Measurements from ENCODE around the gene PARP6. TPM values are rescaled to one million over a fixed set of nuclear protein-coding genes. Genes with fewer than 3 reads are reported as not detected.

Gene PARP6
- total and polyA plus RNA-seq, 9 of the 15 experiments (the other 6 are each of a cell fraction or from before 2014, with no cell fraction given) = 14.8 to 83.2 (median 28.3) TPM

- DNase-seq (ENCODE audit: extremely low read depth in 1 of 4, low spot score in 3 of 4) = no peak
- Histone ChIP-seq H3K9ac (ENCODE audit: insufficient read depth in 1 of 2, low read depth in 2 of 2, low read length in 2 of 2) (no peak overlapping the region), H3K4me1 (replicated peaks in 1 of 2; ENCODE audit: control insufficient read depth in 2 of 2, insufficient read depth in 2 of 2, low read length in 2 of 2) (no peaks in the 10 kb centered on the region), H4K20me1 (replicated peaks; ENCODE audit: control insufficient read depth, insufficient read depth, low read length) (no peaks in the 10 kb centered on the region; the same call in 1 of the 2 replicates), H3K36me3 (ENCODE audit: control insufficient read depth, insufficient read depth, low read length) (no peaks in the 10 kb centered on the region), H3K4me2 (ENCODE audit: insufficient read depth, low read length) (no peak overlapping the region), H3K4me3 (no peak overlapping the region), H3K27me3 (ENCODE audit: control insufficient read depth in 2 of 2, insufficient read depth in 2 of 2, low read length in 2 of 2) (peaks cover 19 to 34% of the 10 kb centered on the region in 2 experiments), H3K27ac (ENCODE audit: extremely low read depth, low read depth, low read length) (no peak overlapping the region), H3K9me1 (ENCODE audit: control insufficient read depth, insufficient read depth, low read length) (no peaks in the 10 kb centered on the region), H2AFZ (ENCODE audit: low read depth, low read length) (no peak overlapping the region), H3K9me3 (replicated peaks; ENCODE audit: control insufficient read depth, insufficient read depth, low read depth, low read length) (no peaks in the 10 kb centered on the region), H3K79me2 (ENCODE audit: control insufficient read depth, insufficient read depth, low read length) (no peaks in the 10 kb centered on the region)
- TF ChIP-seq ZNF76 (CRISPR knock-in tag; IDR thresholded peaks at IDR 0.05; ENCODE audit: borderline replicate concordance) (no peak), ZKSCAN3 (CRISPR knock-in tag; IDR thresholded peaks at IDR 0.05) (no peak), HBP1 (CRISPR knock-in tag; IDR thresholded peaks at IDR 0.05) (no peak), ZNF551 (CRISPR knock-in tag; IDR thresholded peaks at IDR 0.05) (no peak), ZFP36 (IDR thresholded peaks at IDR 0.05; ENCODE audit: low read depth, low read length, partially characterized antibody) (no peak), POLR2H (tag; IDR thresholded peaks at IDR 0.05; ENCODE audit: low read depth) (no peak), ELF4 (CRISPR knock-in tag; IDR thresholded peaks at IDR 0.05) (no peak), ZFP30 (CRISPR knock-in tag; IDR thresholded peaks at IDR 0.05; ENCODE audit: borderline replicate concordance) (no peak), USF2 (CRISPR knock-in tag; IDR thresholded peaks at IDR 0.05) (no peak), BRF1 (IDR thresholded peaks at IDR 0.05; ENCODE audit: borderline replicate concordance, extremely low read depth, insufficient read length) (no peak), SREBF2 (CRISPR knock-in tag; IDR thresholded peaks at IDR 0.05) (no peak), ZBTB7A (IDR thresholded peaks at IDR 0.05; ENCODE audit: borderline replicate concordance, control insufficient read depth, low read depth, low read length) (no peak), ZBTB2 (IDR thresholded peaks at IDR 0.05) (no peak), KHSRP (IDR thresholded peaks at IDR 0.05) (no peak), CTBP1 (IDR thresholded peaks at IDR 0.05; ENCODE audit: borderline replicate concordance) (no peak), TAF15 (IDR thresholded peaks at IDR 0.05; ENCODE audit: low read depth, low read length) (no peak), RHOXF2B (CRISPR knock-in tag; conservative IDR thresholded peaks at IDR 0.05) (no peak)
- in situ Hi-C loops (cut with MboI) = loop anchor here (25.0 kb wide), 3 partner anchors 780 to 1780 kb away; partner anchors contain the start of gene GOLGA6A
- no TSS peak for BruUV-seq (replicated peaks)
- CTCF ChIA-PET (ENCODE audit: low intra/inter-chr PET ratio) = no interaction called here
- no peak for ATAC-seq
- POLR2A ChIA-PET = interaction anchor here (1.1 kb wide), 1 partner anchor 18 kb away, joined by 3 read pairs; no protein-coding TSS in a partner anchor
- intact Hi-C loops (cut with micrococcal nuclease) = no loop called here
- no peak for FAIRE-seq
- 0% methylated on average over 3 of the region's 5 CpGs for WGBS (ENCODE audit: insufficient coverage, low coverage, missing lambda C conversion rate)
Measured at GRCh38 chr15:72307026-72307425, 34.7 kb upstream of the PARP6 start.
